Body of pancreas (tissue), 4 donors: Measurements from ENCODE around the gene SRSF6. TPM values are rescaled to one million over a fixed set of nuclear protein-coding genes. Genes with fewer than 3 reads are reported as not detected.
"Not testable (repeated sequence)": the region's sequence is repeated elsewhere in the genome, so short reads cannot be mapped to it uniquely, and the experiment has no call there.

ENCODE experiments used
- ATAC-seq: fragments of 150-250 bp; one replicate; pipeline ENCODE4 v1.9.1; 2016
- DNase-seq, 4 donors: peaks; one replicate each; pipeline ENCODE4 v3.0.0-alpha.2; 2019
- H3K27ac ChIP-seq, 4 donors: fragments of 200-600 bp; sonication (generic); 1 replicate in 3 of 4; 2 replicates in 1 of 4; pipeline versions ENCODE4 v1.5.1 to v1.6.1; 2016 to 2019; ENCODE audit warnings: mild to moderate bottlenecking in 1 of 4, mixed read lengths in 1 of 4, moderate library complexity in 1 of 4
- H3K27me3 ChIP-seq, 2 donors: fragments of 200-600 bp; sonication (generic); one replicate each; pipeline ENCODE4 v1.6.0; 2016; ENCODE audit warnings: mild to moderate bottlenecking in 1 of 2
- H3K36me3 ChIP-seq, 2 donors: fragments of 200-600 bp; sonication (generic); replicated peaks in 1 of 2; 2 replicates each; pipeline ENCODE4 v1.5.1; 2016; ENCODE audit warnings: low read depth in 2 of 2; ENCODE audit not compliant: insufficient read depth in 1 of 2
- H3K4me1 ChIP-seq: fragments of 200-600 bp; sonication (generic); one replicate; pipeline ENCODE4 v1.6.0; 2016
- H3K4me3 ChIP-seq, 2 donors: fragments of 200-600 bp; sonication (generic); 1 replicate in 1 of 2; 2 replicates in 1 of 2; pipeline ENCODE4 v1.5.1; 2016 to 2019
- H3K9me3 ChIP-seq, 3 donors: fragments of 200-600 bp; sonication (generic); 1 replicate in 2 of 3; 2 replicates in 1 of 3; pipeline ENCODE4 v1.5.1; 2016
- CTCF ChIP-seq, 7 experiments: fragments of 450-650 bp in 4 of 7; fragments of 200-600 bp in 3 of 7; sonication (generic) in 3 of 7; IDR thresholded peaks; one replicate each; pipeline ENCODE4 v1.5.1; 2016 to 2019; ENCODE audit warnings: antibody characterized with exemption in 7 of 7
- POLR2A ChIP-seq, 3 donors: fragments of 450-650 bp; IDR thresholded peaks; one replicate each; pipeline ENCODE4 v1.6.1; 2016; ENCODE audit warnings: antibody characterized with exemption in 3 of 3, mild to moderate bottlenecking in 2 of 3
- WGBS, 2 donors: methylation state at CpG; one replicate each; pipeline ENCODE4 v1.1.5; 2017; 5-methylcytosine and 5-hydroxymethylcytosine counted together
- intact Hi-C: fragments of 100-400 bp; cut with DNase I; formaldehyde crosslinking; loops from one replicate; pipeline ENCODE4 v1.15.1; 2023
- total RNA-seq, 2 donors: library from RNA; depleted of rRNA; stranded (reverse); fragments of >200 nt; gene quantifications; one replicate each; pipeline ENCODE4 v1.1.0, GENCODE V29; 2016

SRSF6 gene
- total RNA-seq, 2 donors from 2014 or later: 58.4 to 90.6 TPM

DNA sequence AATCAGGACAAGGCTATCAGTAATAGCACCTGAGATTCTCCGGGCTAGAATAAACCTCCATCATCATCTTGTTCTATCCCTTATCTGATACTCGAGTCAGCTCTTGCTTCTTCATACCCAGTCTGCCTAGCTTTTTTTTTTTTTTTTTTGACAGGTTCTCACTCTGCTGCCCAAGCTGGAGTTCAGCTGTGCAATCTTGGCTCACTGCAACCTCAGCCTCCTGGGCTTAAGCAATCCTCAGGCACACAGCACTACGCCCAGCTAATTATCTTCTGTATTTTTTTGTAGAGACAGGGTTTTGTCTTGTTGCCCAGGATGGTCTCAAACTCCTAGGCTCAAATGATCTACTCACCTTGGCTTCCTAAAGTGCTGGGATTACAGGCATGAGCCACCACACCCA, 19.5 kb downstream of the SRSF6 start:
- Histone ChIP-seq H3K4me1 (no peaks in the 10 kb centered on the region), H3K9me3 (no peaks in the 10 kb centered on the region), H3K4me3 (no peak overlapping the region), H3K36me3 (no peaks in the 10 kb centered on the region), H3K27ac (no peak overlapping the region), H3K27me3 (no peaks in the 10 kb centered on the region)
- TF ChIP-seq POLR2A (IDR thresholded peaks at IDR 0.05) (no peak), CTCF (IDR thresholded peaks at IDR 0.05) (no peak)
- WGBS, 2 donors: 31 to 35% methylated on average over 3 of the region's 3 CpGs
- DNase-seq (no peak), ATAC-seq (no peak)
- intact Hi-C loops: no loop called here

- H3K4me1 ChIP-seq: no peaks in the 10 kb centered on the region
- H3K9me3 ChIP-seq: no peaks in the 10 kb centered on the region
- H3K36me3 ChIP-seq: no peaks in the 10 kb centered on the region
- intact Hi-C loops: no loop called here
- no peak for TF ChIP-seq CTCF (IDR thresholded peaks at IDR 0.05)
- no peak for TF ChIP-seq POLR2A (IDR thresholded peaks at IDR 0.05)
- 70 to 74% methylated on average over 4 of the region's 4 CpGs for WGBS, 2 donors
- no peak overlapping the region for H3K4me3 ChIP-seq
- H3K27ac ChIP-seq: no peak overlapping the region
- DNase-seq: no peak
- H3K27me3 ChIP-seq: no peaks in the 10 kb centered on the region
- no peak for ATAC-seq
These were observed 19.9 kb downstream of the SRSF6 start for GRCh38 chr20:43477619-43478018.

DNA sequence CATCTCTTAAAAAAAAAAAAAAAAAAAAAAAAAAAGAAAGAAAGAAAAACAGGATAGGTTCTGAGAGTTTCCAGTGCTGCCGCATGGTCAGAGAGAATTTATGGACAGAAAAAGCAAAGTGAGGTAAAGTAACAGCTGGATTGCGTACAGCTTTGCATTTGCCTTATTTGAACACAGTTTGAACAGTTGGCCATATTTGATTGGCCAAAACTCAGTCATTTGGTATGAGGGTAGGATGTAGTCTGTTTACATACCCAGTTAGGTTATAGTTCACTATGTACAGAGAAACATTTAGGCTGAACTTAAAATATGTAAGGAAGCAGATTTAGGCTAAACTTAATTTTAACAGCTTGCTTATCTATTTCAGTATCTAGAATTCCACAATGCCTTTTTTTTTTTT, 32.3 kb downstream of the SRSF6 start:
- Histone ChIP-seq H3K4me1 (no peaks in the 10 kb centered on the region), H3K4me3 (no peak overlapping the region), H3K27ac (no peak overlapping the region), H3K9me3 (no peaks in the 10 kb centered on the region), H3K36me3 (no peaks in the 10 kb centered on the region), H3K27me3 (no peaks in the 10 kb centered on the region)
- ATAC-seq (no peak), DNase-seq (no peak)
- intact Hi-C loops: no loop called here
- 76 to 96% methylated on average over 2 of the region's 2 CpGs for WGBS, 2 donors
- TF ChIP-seq POLR2A (IDR thresholded peaks at IDR 0.05) (no peak), CTCF (IDR thresholded peaks at IDR 0.05) (no peak)

DNA sequence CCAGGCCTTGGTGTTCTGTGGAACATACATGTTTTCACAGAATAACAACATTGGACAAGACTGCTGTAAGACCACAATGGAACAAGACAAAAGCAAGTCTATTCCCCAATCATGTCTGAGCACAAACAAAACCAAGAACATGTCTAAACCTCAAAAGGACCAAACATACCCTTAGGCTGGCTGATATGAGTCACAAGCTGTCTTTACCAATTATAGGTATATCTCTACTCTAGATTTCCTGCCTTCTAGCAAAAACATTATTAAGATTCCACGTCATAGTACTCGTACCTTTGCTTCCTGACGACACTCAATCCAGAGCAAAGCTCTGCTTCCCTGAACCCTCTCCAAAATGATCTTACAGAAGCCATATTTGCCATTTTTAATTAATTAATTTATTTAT, 34.4 kb downstream of the SRSF6 start:
- TF ChIP-seq POLR2A (IDR thresholded peaks at IDR 0.05) (no peak), CTCF (IDR thresholded peaks at IDR 0.05) (no peak)

GRCh38 chr20:43495388-43495787, 37.7 kb downstream of the SRSF6 start:
- no peak overlapping the region for H3K4me3 ChIP-seq
- DNase-seq: no peak
- no peaks in the 10 kb centered on the region for H3K4me1 ChIP-seq
- TF ChIP-seq POLR2A (IDR thresholded peaks at IDR 0.05) (no peak), CTCF (IDR thresholded peaks at IDR 0.05) (no peak)
- no peaks in the 10 kb centered on the region for H3K36me3 ChIP-seq
- no peak overlapping the region for H3K27ac ChIP-seq
- 33 to 79% methylated on average over 2 of the region's 2 CpGs for WGBS, 2 donors
- no peaks in the 10 kb centered on the region for H3K27me3 ChIP-seq
- ATAC-seq: no peak
- intact Hi-C loops: no loop called here
- H3K9me3 ChIP-seq: no peaks in the 10 kb centered on the region

More for the DNA sequence above, 34.4 kb downstream of the SRSF6 start:
- WGBS, 2 donors: 88 to 95% methylated on average over 3 of the region's 3 CpGs
- Histone ChIP-seq H3K36me3 (no peaks in the 10 kb centered on the region), H3K9me3 (no peaks in the 10 kb centered on the region), H3K4me3 (no peak overlapping the region), H3K27me3 (no peaks in the 10 kb centered on the region), H3K4me1 (no peaks in the 10 kb centered on the region), H3K27ac (no peak overlapping the region)
- DNase-seq (no peak), ATAC-seq (no peak)
- intact Hi-C loops: no loop called here

DNA sequence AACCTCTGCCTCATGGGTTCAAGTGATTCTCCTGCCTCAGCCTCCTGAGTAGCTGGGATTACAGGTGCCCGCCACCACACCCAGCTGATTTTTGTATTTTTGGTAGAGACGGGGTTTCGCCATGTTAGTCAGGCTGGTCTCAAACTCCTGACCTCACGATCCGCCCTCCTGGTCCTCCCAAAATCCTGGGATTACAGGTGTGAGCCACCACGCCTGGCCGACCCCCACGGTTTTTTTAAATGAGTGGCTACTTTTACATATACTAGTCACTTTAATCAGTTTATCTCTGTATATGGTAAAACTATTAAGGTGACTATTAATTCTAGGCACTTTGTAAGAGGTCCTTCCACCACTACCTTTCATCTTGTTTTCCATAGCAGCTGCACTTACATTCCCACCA, 44.3 kb downstream of the SRSF6 start:
- H3K36me3 ChIP-seq, ATAC-seq, H3K27ac ChIP-seq, H3K4me1 ChIP-seq, intact Hi-C loops, DNase-seq, H3K4me3 ChIP-seq, H3K9me3 ChIP-seq, H3K27me3 ChIP-seq: not testable (repeated sequence)
- 76 to 92% methylated on average over 8 of the region's 8 CpGs for WGBS, 2 donors
